Endothelial cell of umbilical vein (primary cell): ENCODE data around the gene THSD4.

Experiments
- MYC ChIP-seq: IDR thresholded peaks from one replicate; pipeline ENCODE4 v1.6.1; 2011; ENCODE audit warnings: mild to moderate bottlenecking, low read depth, low read length
- POLR2A ChIP-seq: IDR thresholded peaks from 2 replicates; pipeline ENCODE4 v1.6.1; 2012; ENCODE audit warnings: low read depth, mild to moderate bottlenecking, control low read depth, low read length

GRCh38 chr15:71252044-71252739, 136.9 kb downstream of the THSD4 start:
- no peak for TF ChIP-seq MYC
- TF ChIP-seq POLR2A, result no peak
